AG04450 (cell line): ENCODE measurements around the gene CDK14. TPM values are rescaled to one million over a fixed set of nuclear protein-coding genes. Genes with fewer than 3 reads are reported as not detected.

Source experiments
- CTCF ChIA-PET: fragments of 300-600, 350-600 bp; formaldehyde crosslinking; extraction: SDS; loops from one replicate; lab custom pipeline; 2022; ENCODE audit warnings: antibody characterized with exemption, inconsistent platforms; lab: Charles Lee
- POLR2A ChIA-PET: fragments of 350-600 bp; formaldehyde crosslinking; extraction: SDS; loops from one replicate; lab custom pipeline; 2021; ENCODE audit warnings: antibody characterized with exemption, inconsistent platforms; lab: Yijun Ruan, JAX
- DNase-seq: peaks from one replicate; pipeline ENCODE4 v3.0.0-alpha.2; 2011; ENCODE audit warnings: low read depth, low spot score
- H3K27ac ChIP-seq: one replicate; pipeline ENCODE4 v1.5.1; 2012; ENCODE audit warnings: low read depth, low read length, control low read depth
- H3K27me3 ChIP-seq: one replicate; pipeline ENCODE4 v1.6.0; 2012; ENCODE audit warnings: low read length; ENCODE audit not compliant: control insufficient read depth, insufficient read depth
- H3K4me3 ChIP-seq: 2 replicates; pipeline ENCODE4 v1.5.1; 2011; ENCODE audit warnings: mild to moderate bottlenecking, low read depth, low read length, control low read depth
- H3K9me3 ChIP-seq: 2 replicates; pipeline ENCODE4 v1.5.1; 2012; ENCODE audit warnings: low read length; ENCODE audit not compliant: control insufficient read depth, insufficient read depth
- polyA plus RNA-seq: library from polyadenylated mRNA; depleted of rRNA; stranded (reverse); fragments of >200 nt; gene quantifications from 2 replicates; pipeline ENCODE4 v1.2.3, GENCODE V29; 2011
- TF ChIP-seq, protein P1 (sequence below): IDR thresholded peaks from 2 replicates; pipeline ENCODE4 v1.5.1; 2011; ENCODE audit warnings: low read depth, low read length, control low read depth, inconsistent platforms

The CDK14 gene
- polyA plus RNA-seq, 1 experiment, result 28.4 TPM

DNA sequence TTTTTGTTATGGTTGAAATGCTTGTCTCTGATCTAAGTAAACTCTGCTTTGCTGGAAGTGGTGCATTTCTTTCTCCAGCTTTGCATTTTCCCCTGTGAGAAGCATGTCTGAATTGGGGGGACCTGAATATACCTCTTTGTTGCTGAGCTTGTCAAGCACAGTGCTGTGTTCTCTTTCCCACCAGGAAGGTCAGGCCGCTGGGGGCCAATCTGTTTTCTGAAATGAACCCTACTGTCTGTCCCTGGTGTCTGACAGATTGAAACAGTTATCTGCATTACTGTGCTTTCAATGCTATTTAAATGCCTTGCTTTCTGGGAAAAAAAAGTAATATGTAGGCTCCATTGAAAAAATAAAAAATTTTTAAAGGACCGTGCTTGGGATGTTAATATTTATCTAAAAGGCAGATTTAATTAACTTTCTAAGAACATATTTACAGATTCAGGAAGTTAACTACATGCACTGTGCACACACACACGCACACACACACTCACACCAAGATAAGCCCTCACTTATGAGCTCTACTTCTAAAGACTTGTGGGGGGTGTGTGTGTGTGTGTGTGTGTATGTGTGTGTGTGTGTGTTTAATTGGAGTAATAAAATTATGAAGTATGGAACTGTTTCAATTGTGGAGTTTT is 541.1 kb downstream of the CDK14 start:
- H3K27ac ChIP-seq, result no peak overlapping the region
- no peak overlapping the region for H3K4me3 ChIP-seq
- POLR2A ChIA-PET, result no interaction called here
- TF ChIP-seq, protein P1, sequence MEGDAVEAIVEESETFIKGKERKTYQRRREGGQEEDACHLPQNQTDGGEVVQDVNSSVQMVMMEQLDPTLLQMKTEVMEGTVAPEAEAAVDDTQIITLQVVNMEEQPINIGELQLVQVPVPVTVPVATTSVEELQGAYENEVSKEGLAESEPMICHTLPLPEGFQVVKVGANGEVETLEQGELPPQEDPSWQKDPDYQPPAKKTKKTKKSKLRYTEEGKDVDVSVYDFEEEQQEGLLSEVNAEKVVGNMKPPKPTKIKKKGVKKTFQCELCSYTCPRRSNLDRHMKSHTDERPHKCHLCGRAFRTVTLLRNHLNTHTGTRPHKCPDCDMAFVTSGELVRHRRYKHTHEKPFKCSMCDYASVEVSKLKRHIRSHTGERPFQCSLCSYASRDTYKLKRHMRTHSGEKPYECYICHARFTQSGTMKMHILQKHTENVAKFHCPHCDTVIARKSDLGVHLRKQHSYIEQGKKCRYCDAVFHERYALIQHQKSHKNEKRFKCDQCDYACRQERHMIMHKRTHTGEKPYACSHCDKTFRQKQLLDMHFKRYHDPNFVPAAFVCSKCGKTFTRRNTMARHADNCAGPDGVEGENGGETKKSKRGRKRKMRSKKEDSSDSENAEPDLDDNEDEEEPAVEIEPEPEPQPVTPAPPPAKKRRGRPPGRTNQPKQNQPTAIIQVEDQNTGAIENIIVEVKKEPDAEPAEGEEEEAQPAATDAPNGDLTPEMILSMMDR, result no peak
- no peaks in the 10 kb centered on the region for H3K27me3 ChIP-seq
- CTCF ChIA-PET, result no interaction called here
- DNase-seq, result no peak
- no peaks in the 10 kb centered on the region for H3K9me3 ChIP-seq

DNA sequence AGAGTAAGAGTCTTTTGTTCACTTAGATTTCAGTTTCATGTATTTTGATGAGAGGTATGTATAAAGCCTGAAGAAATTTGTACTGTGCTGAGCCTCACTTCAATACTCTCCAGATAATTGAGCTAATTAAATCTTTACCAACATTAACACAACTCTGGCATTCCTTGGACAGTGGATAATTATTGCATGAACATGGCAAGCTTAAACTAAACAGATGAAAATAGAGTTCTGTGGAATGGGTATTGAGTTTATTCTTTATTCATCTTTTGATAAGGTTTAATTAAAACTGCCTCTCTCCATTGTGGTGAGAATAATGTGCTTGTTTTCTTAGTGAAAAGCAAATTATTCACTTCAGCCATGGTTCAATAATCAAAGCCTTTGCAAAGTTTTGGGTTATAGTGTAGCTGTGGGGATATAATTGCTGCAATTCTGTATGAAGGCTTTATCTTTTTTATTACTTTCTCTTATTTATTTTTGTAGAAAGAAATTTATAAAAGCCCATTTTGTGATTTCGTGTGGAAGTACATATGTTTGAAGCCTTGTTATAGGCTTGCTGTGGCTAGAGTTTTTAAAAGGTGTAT is 541.8 kb downstream of the CDK14 start:
- POLR2A ChIA-PET, result no interaction called here
- H3K9me3 ChIP-seq, result no peaks in the 10 kb centered on the region
- H3K27ac ChIP-seq, result no peak overlapping the region
- H3K27me3 ChIP-seq, result no peaks in the 10 kb centered on the region
- DNase-seq, result no peak
- TF ChIP-seq, protein P1, result no peak
- no peak overlapping the region for H3K4me3 ChIP-seq
- CTCF ChIA-PET, result no interaction called here

DNA sequence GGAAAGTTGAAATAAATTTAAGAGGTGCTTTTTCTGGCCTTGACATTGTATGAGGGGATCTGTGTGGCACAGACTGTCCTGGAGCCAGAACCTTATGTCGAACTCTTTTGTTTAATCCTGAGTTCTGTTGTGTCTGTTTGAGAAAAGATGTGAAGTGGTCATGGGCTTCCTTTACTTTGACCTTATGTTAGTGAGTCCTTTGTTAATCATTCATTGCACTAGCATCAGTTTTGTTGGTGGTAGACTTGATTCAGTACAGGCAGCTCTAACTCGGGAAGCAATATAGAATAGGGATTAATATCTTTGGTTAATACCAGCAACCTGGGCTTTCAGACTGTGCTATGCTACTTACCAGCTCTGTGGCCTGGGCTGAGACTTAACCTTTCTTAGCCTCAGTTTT is 544.2 kb downstream of the CDK14 start:
- TF ChIP-seq, protein P1, result no peak
- CTCF ChIA-PET, result no interaction called here
- no peaks in the 10 kb centered on the region for H3K27me3 ChIP-seq
- no peak overlapping the region for H3K4me3 ChIP-seq
- no peak for DNase-seq
- H3K9me3 ChIP-seq, result no peaks in the 10 kb centered on the region
- POLR2A ChIA-PET, result no interaction called here
- H3K27ac ChIP-seq, result no peak overlapping the region

DNA sequence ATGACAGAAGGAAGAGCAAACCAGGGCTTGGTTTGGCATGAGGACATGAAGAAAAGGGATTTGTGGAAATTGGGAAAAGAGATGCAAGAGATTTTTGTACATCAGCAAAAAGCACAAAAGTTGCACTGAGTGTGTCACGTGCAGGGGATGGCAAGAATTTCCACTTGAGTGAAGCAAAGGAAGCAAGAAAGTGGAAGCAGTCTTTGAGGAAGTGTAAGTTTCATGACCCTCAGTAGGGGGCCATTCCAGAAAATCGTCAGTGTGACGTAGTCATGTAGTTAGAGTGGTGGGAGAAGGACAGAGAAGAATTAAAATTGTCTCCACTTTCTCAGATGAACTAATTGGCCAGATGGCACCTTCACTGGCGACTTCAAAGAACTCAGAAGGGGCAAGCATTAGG is 544.9 kb downstream of the CDK14 start:
- ChIA-PET POLR2A (no interaction called here), CTCF (no interaction called here)
- H3K4me3 ChIP-seq, result no peak overlapping the region
- no peaks in the 10 kb centered on the region for H3K27me3 ChIP-seq
- H3K27ac ChIP-seq, result no peak overlapping the region
- no peaks in the 10 kb centered on the region for H3K9me3 ChIP-seq
- TF ChIP-seq, protein P1, result no peak
- no peak for DNase-seq

DNA sequence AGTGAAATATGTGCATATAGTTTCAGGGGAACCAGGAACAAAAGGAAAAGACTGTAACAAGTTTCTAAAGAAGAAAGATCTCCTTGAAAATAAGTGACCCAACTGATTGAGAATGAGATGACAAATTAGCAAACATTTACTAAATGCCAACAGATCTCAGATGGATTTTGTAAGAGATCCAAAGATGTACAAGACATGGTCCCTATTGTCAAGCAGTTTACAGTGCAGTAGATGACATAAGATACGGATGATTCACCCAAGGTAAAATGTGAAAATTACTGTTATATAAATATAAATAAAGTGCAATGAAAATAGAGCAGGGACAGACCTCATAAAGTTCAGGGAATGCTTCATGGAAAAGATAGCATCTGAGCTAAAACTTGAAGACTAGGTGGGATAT is 546.6 kb downstream of the CDK14 start:
- Histone ChIP-seq H3K4me3 (no peak overlapping the region), H3K27ac (no peak overlapping the region), H3K27me3 (no peaks in the 10 kb centered on the region), H3K9me3 (no peaks in the 10 kb centered on the region)
- no peak for DNase-seq
- TF ChIP-seq, protein P1, result no peak
- POLR2A ChIA-PET, result no interaction called here
- CTCF ChIA-PET, result no interaction called here
